Measurements from ENCODE around the gene KCNJ9. TPM values are rescaled to one million over a fixed set of nuclear protein-coding genes. Genes with fewer than 3 reads are reported as not detected.

KCNJ9 gene
- total RNA-seq, 2 donors from 2014 or later, result 0.51 TPM; not detected in 1

GRCh38 chr1:160133990-160134770 lies 52.8 kb downstream of the KCNJ9 start:
- TF ChIP-seq POLR2A (IDR thresholded peaks at IDR 0.05), result no peak
- TF ChIP-seq POLR2AphosphoS5 (IDR thresholded peaks at IDR 0.05), result no peak
- no peak for TF ChIP-seq CTCF (IDR thresholded peaks at IDR 0.05)
- H3K9me3 ChIP-seq, result no peaks in the 10 kb centered on the region
- no peak overlapping the region for H3K27ac ChIP-seq
- WGBS, result 88% methylated on average over 9 of the region's 9 CpGs
- no peaks in the 10 kb centered on the region for H3K4me1 ChIP-seq (replicated peaks)
- no peaks in the 10 kb centered on the region for H3K36me3 ChIP-seq
- intact Hi-C loops (cut with DNase I), result no loop called here
- no peak for DNase-seq (ENCODE audit: low spot score)
- no peaks in the 10 kb centered on the region for H3K27me3 ChIP-seq (replicated peaks; ENCODE audit: insufficient read depth)
- no peak overlapping the region for H3K4me3 ChIP-seq

- DNase-seq (ENCODE audit: low spot score), result no peak
- Histone ChIP-seq H3K27me3 (replicated peaks; ENCODE audit: insufficient read depth) (no peaks in the 10 kb centered on the region), H3K4me1 (replicated peaks) (no peaks in the 10 kb centered on the region), H3K27ac (no peak overlapping the region), H3K9me3 (no peaks in the 10 kb centered on the region), H3K36me3 (no peaks in the 10 kb centered on the region), H3K4me3 (no peak overlapping the region)
- WGBS, result 81% methylated on average over 19 of the region's 20 CpGs
- TF ChIP-seq CTCF (IDR thresholded peaks at IDR 0.05), result no peak
- TF ChIP-seq POLR2AphosphoS5 (IDR thresholded peaks at IDR 0.05), result no peak
- no peak for TF ChIP-seq POLR2A (IDR thresholded peaks at IDR 0.05)
- intact Hi-C loops (cut with DNase I), result no loop called here
Observed at GRCh38 chr1:160134791-160135572, 53.6 kb downstream of the KCNJ9 start.

GRCh38 chr1:160136121-160136925 lies 55.0 kb downstream of the KCNJ9 start:
- no peak for DNase-seq (ENCODE audit: low spot score)
- 90% methylated on average over 22 of the region's 22 CpGs for WGBS
- no peaks in the 10 kb centered on the region for H3K9me3 ChIP-seq
- no peak overlapping the region for H3K27ac ChIP-seq
- no peaks in the 10 kb centered on the region for H3K36me3 ChIP-seq
- H3K4me1 ChIP-seq (replicated peaks), result no peaks in the 10 kb centered on the region
- H3K4me3 ChIP-seq, result no peak overlapping the region
- no peaks in the 10 kb centered on the region for H3K27me3 ChIP-seq (replicated peaks; ENCODE audit: insufficient read depth)
- TF ChIP-seq POLR2AphosphoS5 (IDR thresholded peaks at IDR 0.05) (no peak), CTCF (IDR thresholded peaks at IDR 0.05) (no peak), POLR2A (IDR thresholded peaks at IDR 0.05) (no peak)
- intact Hi-C loops (cut with DNase I), result no loop called here

- intact Hi-C loops (cut with DNase I), result no loop called here
- Histone ChIP-seq H3K36me3 (no peaks in the 10 kb centered on the region), H3K27me3 (replicated peaks; ENCODE audit: insufficient read depth) (no peaks in the 10 kb centered on the region), H3K4me3 (no peak overlapping the region), H3K4me1 (replicated peaks) (no peaks in the 10 kb centered on the region), H3K9me3 (no peaks in the 10 kb centered on the region), H3K27ac (no peak overlapping the region)
- no peak for DNase-seq (ENCODE audit: low spot score)
- TF ChIP-seq POLR2A (IDR thresholded peaks at IDR 0.05), result no peak
- TF ChIP-seq CTCF (IDR thresholded peaks at IDR 0.05), result no peak
- 89% methylated on average over 5 of the region's 5 CpGs for WGBS
Observed at GRCh38 chr1:160136926-160137200, 55.5 kb downstream of the KCNJ9 start.
